Astrocyte of the spinal cord (primary cell): ENCODE results near the gene HABP4.

Experiments used
- DNase-seq: peaks from one replicate; pipeline ENCODE4 v3.0.0; 2011; ENCODE audit warnings: low read depth, low spot score
- H3K4me3 ChIP-seq: 2 replicates; pipeline ENCODE4 v1.5.1; 2011; ENCODE audit warnings: low read depth, mild to moderate bottlenecking, low read length, moderate library complexity
- CTCF ChIP-seq: IDR thresholded peaks from 2 replicates; pipeline ENCODE4 v1.5.1; 2012; ENCODE audit warnings: low read depth, mild to moderate bottlenecking, low read length, inconsistent platforms
- in situ Hi-C: cut with HindIII; loops from 2 replicates; pipeline ENCODE4 v1.10.0; 2017; ENCODE audit warnings: low sequenced_read_pairs

HABP4 gene

GRCh38 chr9:96449845-96450612, at the start of gene HABP4:
HABP4 (plus strand) TSS chr9:96450169; CDS start chr9:96450280, 111 bp downstream.
- in situ Hi-C loops = no loop called here
- no peak for TF ChIP-seq CTCF
- peak within 1 kb of the TSS; percentile 82 for H3K4me3 ChIP-seq
- peak; percentile 93 for DNase-seq

GRCh38 chr9:96408409-96409280, 41.3 kb upstream of the HABP4 start:
- TF ChIP-seq CTCF = no peak
- in situ Hi-C loops = no loop called here
- DNase-seq = no peak
- H3K4me3 ChIP-seq = no peak overlapping the region

GRCh38 chr9:96411129-96411838, 38.7 kb upstream of the HABP4 start:
- no peak for DNase-seq
- in situ Hi-C loops = no loop called here
- H3K4me3 ChIP-seq = no peak overlapping the region
- TF ChIP-seq CTCF = no peak

GRCh38 chr9:96412174-96412913, 37.6 kb upstream of the HABP4 start:
- in situ Hi-C loops = no loop called here
- no peak for DNase-seq
- no peak for TF ChIP-seq CTCF
- H3K4me3 ChIP-seq = no peak overlapping the region

GRCh38 chr9:96413302-96414221, 36.4 kb upstream of the HABP4 start:
- no peak overlapping the region for H3K4me3 ChIP-seq
- no peak for DNase-seq

More at GRCh38 chr9:96413302-96414221, 36.4 kb upstream of the HABP4 start:
- no peak for TF ChIP-seq CTCF
- in situ Hi-C loops = no loop called here
